Breast epithelium (tissue), 4 donors: Measurements from ENCODE around the gene PIK3CA. TPM values are rescaled to one million over a fixed set of nuclear protein-coding genes. Genes with fewer than 3 reads are reported as not detected.

ENCODE experiments used
- DNase-seq, 2 donors: peaks; one replicate each; pipeline ENCODE4 v3.0.0-alpha.2; 2019; ENCODE audit warnings: low spot score in 2 of 2
- H3K27ac ChIP-seq, 2 donors: fragments of 200-600 bp; sonication (generic) in 1 of 2; one replicate each; pipeline ENCODE4 v1.5.1; 2016 to 2019; ENCODE audit warnings: mild to moderate bottlenecking in 1 of 2
- H3K27me3 ChIP-seq, 2 donors: fragments of 200-600 bp; sonication (generic) in 1 of 2; one replicate each; pipeline versions ENCODE4 v1.5.1 to v1.6.0; 2017 to 2019; ENCODE audit warnings: control low read depth in 1 of 2, mild to moderate bottlenecking in 1 of 2
- H3K36me3 ChIP-seq: fragments of 200-600 bp; one replicate; pipeline ENCODE4 v1.5.1; 2019
- H3K4me1 ChIP-seq, 2 donors: fragments of 200-600 bp; sonication (generic); one replicate each; pipeline ENCODE4 v1.5.1; 2016 to 2019; ENCODE audit warnings: control low read depth in 1 of 2
- H3K4me3 ChIP-seq, 3 donors: fragments of 200-600 bp; sonication (generic); 1 replicate in 2 of 3; 2 replicates in 1 of 3; pipeline ENCODE4 v1.5.1; 2016 to 2019; ENCODE audit warnings: mild to moderate bottlenecking in 3 of 3, moderate library complexity in 2 of 3
- H3K9me3 ChIP-seq, 2 donors: fragments of 200-600 bp; sonication (generic) in 1 of 2; one replicate each; pipeline ENCODE4 v1.5.1; 2016 to 2019; ENCODE audit warnings: control low read depth in 1 of 2
- CTCF ChIP-seq, 3 donors: fragments of 450-650 bp; IDR thresholded peaks; one replicate each; pipeline ENCODE4 v1.5.1; 2016 to 2017; ENCODE audit warnings: antibody characterized with exemption in 3 of 3, mild to moderate bottlenecking in 3 of 3, moderate library complexity in 3 of 3
- POLR2A ChIP-seq: fragments of 450-650 bp; IDR thresholded peaks from one replicate; pipeline ENCODE4 v1.6.1; 2016; ENCODE audit warnings: antibody characterized with exemption, mild to moderate bottlenecking, moderate library complexity
- POLR2AphosphoS5 ChIP-seq, 3 donors: sonication (generic); formaldehyde crosslinking; IDR thresholded peaks; one replicate each; pipeline ENCODE4 v1.6.1; 2017; ENCODE audit warnings: antibody characterized with exemption in 3 of 3
- intact Hi-C: fragments of 100-400 bp; cut with DNase I; formaldehyde crosslinking; loops from one replicate; pipeline ENCODE4 v1.15.1; 2023; ENCODE audit warnings: low total_unique reads
- total RNA-seq, 3 donors: library from RNA; depleted of rRNA; stranded (reverse); fragments of >200 nt; gene quantifications; one replicate each; pipeline ENCODE4 v1.1.0, GENCODE V29; 2016

Gene PIK3CA
- total RNA-seq, 3 donors from 2014 or later, result 34.1 to 43.0 (median 38.4) TPM

- Histone ChIP-seq H3K4me1 (no peaks in the 10 kb centered on the region), H3K27ac (no peak overlapping the region), H3K9me3 (no peaks in the 10 kb centered on the region), H3K27me3 (no peaks in the 10 kb centered on the region), H3K4me3 (no peak overlapping the region), H3K36me3 (no peaks in the 10 kb centered on the region)
- intact Hi-C loops, result loop anchor here (2.0 kb wide), 1 partner anchor 56 kb away; no protein-coding TSS in a partner anchor
- TF ChIP-seq CTCF (IDR thresholded peaks at IDR 0.05), result no peak
- TF ChIP-seq POLR2AphosphoS5 (IDR thresholded peaks at IDR 0.05), result no peak
- no peak for TF ChIP-seq POLR2A
- DNase-seq, result no peak
These were observed 131.0 kb downstream of the PIK3CA start for GRCh38 chr3:179278932-179279693.

GRCh38 chr3:179279837-179280236 lies 131.7 kb downstream of the PIK3CA start:
- Histone ChIP-seq H3K27me3 (no peaks in the 10 kb centered on the region), H3K4me3 (no peak overlapping the region), H3K36me3 (no peaks in the 10 kb centered on the region), H3K9me3 (no peaks in the 10 kb centered on the region), H3K27ac (no peak overlapping the region), H3K4me1 (no peaks in the 10 kb centered on the region)
- no peak for TF ChIP-seq POLR2AphosphoS5 (IDR thresholded peaks at IDR 0.05)
- no peak for TF ChIP-seq POLR2A
- TF ChIP-seq CTCF (IDR thresholded peaks at IDR 0.05), result no peak
- DNase-seq, result no peak
- intact Hi-C loops, result loop anchor here (2.0 kb wide), 1 partner anchor 57 kb away; no protein-coding TSS in a partner anchor

- intact Hi-C loops, result no loop called here
These were observed 133.7 kb downstream of the PIK3CA start for GRCh38 chr3:179281825-179282224.

GRCh38 chr3:179286331-179286730 lies 138.2 kb downstream of the PIK3CA start:
- H3K27ac ChIP-seq, result no peak overlapping the region
- H3K9me3 ChIP-seq, result no peaks in the 10 kb centered on the region
- no peak for TF ChIP-seq CTCF (IDR thresholded peaks at IDR 0.05)
- no peak for TF ChIP-seq POLR2A
- TF ChIP-seq POLR2AphosphoS5 (IDR thresholded peaks at IDR 0.05), result no peak
- no peaks in the 10 kb centered on the region for H3K4me1 ChIP-seq
- H3K36me3 ChIP-seq, result no peaks in the 10 kb centered on the region
- intact Hi-C loops, result no loop called here
- DNase-seq, result no peak
- H3K4me3 ChIP-seq, result no peak overlapping the region
- no peaks in the 10 kb centered on the region for H3K27me3 ChIP-seq

More at GRCh38 chr3:179281825-179282224, 133.7 kb downstream of the PIK3CA start:
- Histone ChIP-seq H3K4me3 (no peak overlapping the region), H3K4me1 (no peaks in the 10 kb centered on the region), H3K27ac (no peak overlapping the region), H3K27me3 (no peaks in the 10 kb centered on the region), H3K9me3 (no peaks in the 10 kb centered on the region), H3K36me3 (no peaks in the 10 kb centered on the region)
- no peak for DNase-seq
- TF ChIP-seq POLR2AphosphoS5 (IDR thresholded peaks at IDR 0.05) (no peak), CTCF (IDR thresholded peaks at IDR 0.05) (no peak), POLR2A (no peak)

GRCh38 chr3:179288845-179289244 lies 140.7 kb downstream of the PIK3CA start:
- intact Hi-C loops, result no loop called here
- Histone ChIP-seq H3K9me3 (no peaks in the 10 kb centered on the region), H3K4me3 (no peak overlapping the region), H3K4me1 (no peaks in the 10 kb centered on the region), H3K27ac (no peak overlapping the region), H3K36me3 (no peaks in the 10 kb centered on the region), H3K27me3 (no peaks in the 10 kb centered on the region)
- DNase-seq, result no peak
- no peak for TF ChIP-seq POLR2A
- TF ChIP-seq CTCF (IDR thresholded peaks at IDR 0.05), result no peak
- TF ChIP-seq POLR2AphosphoS5 (IDR thresholded peaks at IDR 0.05), result no peak
